LNCaP clone FGC (cell line): ENCODE results near the gene PLSCR3.

Experiments
- DNase-seq: peaks from one replicate; pipeline ENCODE4 v3.0.0-alpha.2; 2011; ENCODE audit warnings: low read depth
- H3K4me3 ChIP-seq: 2 replicates; pipeline ENCODE4 v1.5.1; 2011; ENCODE audit warnings: mild to moderate bottlenecking, low read depth, low read length, control low read depth
- TF ChIP-seq, protein P1 (sequence below): IDR thresholded peaks from 2 replicates; pipeline ENCODE4 v1.5.1; 2012; ENCODE audit warnings: mild to moderate bottlenecking; ENCODE audit not compliant: control insufficient read depth, insufficient read depth; ENCODE audit errors: extremely low read depth

Gene PLSCR3

DNA sequence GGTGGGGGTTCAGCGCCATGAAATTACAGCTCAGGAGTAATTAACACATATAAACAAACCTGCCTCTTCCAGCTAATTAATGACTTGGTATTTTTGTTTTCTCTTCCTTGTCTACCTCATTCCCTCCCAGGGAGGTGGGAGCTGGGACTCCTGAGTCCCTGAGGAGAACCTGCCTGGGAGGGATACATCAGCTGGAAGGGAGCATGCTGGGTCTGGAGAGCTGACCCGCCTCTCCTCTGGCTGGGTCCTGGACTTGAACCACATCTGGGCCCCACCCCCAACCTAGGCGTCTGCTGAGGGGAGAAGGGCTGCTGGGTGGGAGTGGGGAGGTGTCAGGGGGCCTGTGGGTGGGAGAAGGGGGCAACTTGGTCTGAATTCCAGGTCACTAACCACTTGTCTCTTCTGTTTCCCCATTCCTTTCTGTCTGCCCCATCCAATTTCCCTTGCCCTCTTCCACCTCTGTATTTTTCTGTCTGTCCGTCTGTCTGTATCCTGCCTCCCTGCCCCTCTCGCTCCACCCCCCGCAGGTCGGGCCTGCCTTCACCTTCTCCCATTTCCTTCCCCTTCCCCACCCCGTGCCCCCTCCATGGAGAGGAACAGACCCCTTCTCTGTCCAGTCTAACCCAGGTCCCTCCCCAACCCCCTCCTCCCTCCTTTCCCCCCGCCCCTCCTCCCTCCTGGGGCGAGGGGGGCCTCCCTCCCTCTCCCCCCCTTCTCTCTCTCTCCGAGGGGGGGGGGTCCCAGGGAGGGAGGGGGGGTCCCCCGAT lies 13.3 kb upstream of the PLSCR3 start, which contains the start of gene NLGN2:
TSS of gene NLGN2 (plus strand) at position 361 of the 767 bp plus-strand sequence. CDS start 411 bp downstream, outside the sequence.
- no peak for DNase-seq
- no peak within 1 kb of the TSS for H3K4me3 ChIP-seq
- TF ChIP-seq, protein P1, sequence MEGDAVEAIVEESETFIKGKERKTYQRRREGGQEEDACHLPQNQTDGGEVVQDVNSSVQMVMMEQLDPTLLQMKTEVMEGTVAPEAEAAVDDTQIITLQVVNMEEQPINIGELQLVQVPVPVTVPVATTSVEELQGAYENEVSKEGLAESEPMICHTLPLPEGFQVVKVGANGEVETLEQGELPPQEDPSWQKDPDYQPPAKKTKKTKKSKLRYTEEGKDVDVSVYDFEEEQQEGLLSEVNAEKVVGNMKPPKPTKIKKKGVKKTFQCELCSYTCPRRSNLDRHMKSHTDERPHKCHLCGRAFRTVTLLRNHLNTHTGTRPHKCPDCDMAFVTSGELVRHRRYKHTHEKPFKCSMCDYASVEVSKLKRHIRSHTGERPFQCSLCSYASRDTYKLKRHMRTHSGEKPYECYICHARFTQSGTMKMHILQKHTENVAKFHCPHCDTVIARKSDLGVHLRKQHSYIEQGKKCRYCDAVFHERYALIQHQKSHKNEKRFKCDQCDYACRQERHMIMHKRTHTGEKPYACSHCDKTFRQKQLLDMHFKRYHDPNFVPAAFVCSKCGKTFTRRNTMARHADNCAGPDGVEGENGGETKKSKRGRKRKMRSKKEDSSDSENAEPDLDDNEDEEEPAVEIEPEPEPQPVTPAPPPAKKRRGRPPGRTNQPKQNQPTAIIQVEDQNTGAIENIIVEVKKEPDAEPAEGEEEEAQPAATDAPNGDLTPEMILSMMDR, result no peak

DNA sequence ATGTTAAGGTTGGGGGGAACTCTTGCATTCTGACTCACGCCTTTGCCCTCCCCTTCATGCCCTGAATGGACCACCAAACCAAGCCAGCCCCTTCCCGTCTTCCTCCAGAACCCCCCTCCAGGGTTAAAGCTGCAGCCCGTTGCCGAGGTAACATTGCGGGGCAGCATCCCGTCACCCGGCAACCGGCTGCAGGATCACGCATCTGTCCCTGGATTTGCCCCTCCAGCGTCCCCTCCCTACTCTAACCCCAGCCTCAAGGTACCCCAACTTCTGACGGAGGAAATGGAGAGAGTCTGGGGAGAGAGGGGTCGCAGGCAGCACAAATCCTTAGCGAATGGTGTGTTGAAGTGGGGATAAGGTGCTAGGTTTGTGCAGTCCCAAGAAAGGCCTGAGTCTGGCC lies 12.8 kb upstream of the PLSCR3 start:
- no peak for DNase-seq
- TF ChIP-seq, protein P1, result no peak
- H3K4me3 ChIP-seq, result no peak overlapping the region

DNA sequence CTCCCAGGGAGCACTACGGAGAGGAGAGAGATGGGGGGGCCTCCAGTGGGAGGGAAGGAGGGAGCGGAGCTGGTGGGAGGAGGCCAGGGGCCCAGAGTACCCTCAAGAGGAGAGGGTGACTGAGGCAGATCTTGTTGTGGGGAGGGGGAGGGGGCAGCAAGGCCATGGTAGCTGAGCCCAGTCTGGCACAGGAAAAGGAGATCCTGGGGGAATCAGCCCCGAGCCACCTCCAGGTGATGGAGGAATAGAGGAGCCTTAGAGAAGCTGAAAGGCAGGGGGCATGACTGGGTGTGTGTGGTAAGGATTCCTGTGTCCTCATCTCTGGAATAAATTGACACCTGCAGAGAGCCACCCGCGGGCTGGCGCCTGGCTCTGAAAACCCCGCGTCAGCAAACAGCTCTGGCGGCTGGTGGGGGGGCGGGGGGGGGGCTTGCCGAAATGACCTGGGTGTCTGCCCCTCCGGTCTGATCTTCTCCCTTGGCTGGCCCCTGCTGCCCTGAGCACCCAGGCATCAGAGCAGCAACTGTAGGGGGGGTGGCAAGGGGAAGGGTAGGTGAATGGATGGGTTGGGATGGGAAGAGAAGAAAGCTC lies 12.0 kb upstream of the PLSCR3 start:
- DNase-seq, result no peak
- TF ChIP-seq, protein P1, result no peak
- no peak overlapping the region for H3K4me3 ChIP-seq

DNA sequence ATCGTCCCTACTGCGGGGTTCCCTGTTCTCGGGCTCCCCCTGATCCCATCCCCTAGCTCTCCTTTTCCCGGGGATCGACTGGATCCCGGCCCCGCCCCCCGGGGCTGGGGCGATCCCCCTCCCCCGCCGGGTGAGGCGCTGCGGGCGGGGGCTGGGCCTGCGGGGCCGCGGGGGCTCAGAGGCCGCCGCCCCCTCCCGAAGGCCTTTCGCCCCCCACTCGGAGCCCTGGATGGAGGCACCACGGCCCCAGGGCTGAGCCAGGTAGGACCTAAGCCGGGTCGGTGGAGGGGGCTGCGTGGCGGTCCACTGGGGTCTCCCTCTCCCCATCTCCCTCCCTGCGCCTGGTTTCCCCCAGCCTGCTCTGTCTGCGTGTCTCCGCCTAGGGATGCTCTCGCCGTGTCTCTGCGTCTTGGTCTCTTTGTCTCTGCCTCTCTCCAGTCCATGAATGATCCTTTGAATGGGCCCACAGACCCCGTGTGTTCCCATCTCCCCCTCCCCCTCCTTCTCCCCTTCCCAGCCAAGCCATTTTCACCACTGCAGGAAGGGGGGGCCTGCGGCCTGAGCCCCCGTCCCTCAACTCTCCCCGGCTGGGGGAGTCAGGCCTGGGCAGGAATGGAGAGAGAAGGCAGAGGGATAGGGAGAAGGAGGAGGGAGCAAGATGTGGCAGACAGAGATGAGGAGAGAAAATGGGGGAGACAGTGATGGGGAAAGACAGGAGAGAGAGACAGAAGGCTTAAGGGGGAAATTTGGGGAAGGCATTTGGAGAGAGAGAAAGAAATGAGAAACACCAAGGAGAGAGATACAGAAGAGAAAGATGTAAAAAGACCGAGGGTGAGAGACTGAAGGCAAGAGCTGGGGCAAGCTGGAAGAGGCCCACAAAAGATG lies 11.3 kb upstream of the PLSCR3 start:
- no peak for DNase-seq
- TF ChIP-seq, protein P1, result no peak
- H3K4me3 ChIP-seq, result peak overlapping the region; percentile 62

DNA sequence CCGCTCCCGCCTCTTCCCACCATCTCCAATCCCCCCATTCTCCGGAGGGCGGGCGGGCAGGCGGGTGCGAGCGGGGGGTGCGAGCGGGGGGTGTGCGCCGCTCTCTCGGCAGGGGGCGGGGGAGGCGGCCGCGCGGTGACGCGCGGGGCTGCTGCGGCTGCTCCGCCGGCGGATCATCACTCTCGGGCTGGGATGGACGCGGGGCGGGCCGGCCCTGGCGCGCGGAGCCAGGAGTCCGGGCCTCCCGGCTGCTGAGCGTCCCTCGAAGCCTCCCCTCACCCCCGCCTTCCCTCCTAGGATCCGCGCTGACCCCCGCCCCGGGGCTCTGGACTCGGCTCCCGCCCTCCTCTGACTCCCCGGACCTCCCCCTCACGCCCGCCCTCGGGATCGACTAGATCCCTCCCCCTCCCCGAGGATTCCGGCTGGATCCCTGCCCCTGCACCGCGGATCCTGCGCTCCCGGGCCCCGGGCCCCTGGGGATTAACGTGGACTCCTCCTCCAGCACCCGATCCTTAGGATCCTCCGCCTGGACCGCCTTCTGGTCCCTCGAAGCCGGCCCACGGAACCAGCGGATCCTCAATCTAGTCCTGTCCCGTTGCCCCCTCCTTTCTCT lies 10.5 kb upstream of the PLSCR3 start:
- DNase-seq, result no peak
- TF ChIP-seq, protein P1, result no peak
- peak overlapping the region; percentile 62 for H3K4me3 ChIP-seq

DNA sequence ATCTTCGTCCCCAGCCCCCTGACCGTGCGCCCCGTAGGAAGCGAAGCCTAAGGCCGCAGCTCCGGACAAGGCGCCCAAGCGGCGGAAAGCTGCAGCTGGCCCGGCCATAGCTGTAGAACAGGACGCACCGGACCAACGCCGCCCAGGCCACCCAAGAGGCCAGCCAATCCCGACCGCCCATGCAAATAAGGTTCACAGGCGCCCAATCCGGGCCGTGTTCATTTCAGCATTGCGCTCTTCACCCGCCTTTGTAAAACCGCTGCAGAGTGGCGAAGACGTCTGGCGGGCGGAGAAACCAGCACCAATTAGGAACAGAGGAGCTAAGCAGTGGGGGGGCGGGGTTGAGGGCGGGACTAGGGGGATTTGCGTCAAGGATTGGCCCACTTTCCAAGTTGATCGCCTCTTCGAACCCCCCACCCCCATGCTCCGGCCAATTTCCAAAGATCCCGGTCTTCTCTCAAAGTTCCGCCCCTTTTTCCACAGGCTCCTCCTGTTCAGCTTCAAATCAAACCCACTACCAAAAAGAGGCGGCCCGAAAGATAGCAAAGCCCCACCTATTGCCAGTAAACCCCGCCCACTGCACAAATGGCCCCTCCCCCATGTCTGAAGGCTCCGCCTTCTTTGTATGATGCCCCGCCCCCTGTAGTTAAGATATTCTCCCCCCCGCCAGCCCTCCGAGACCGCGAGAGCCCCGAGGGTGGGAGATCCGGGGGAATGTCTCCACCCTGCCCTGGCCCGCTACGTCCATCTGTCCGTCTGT lies 9.8 kb upstream of the PLSCR3 start, which contains the start of gene TMEM256:
TSS of gene TMEM256 (minus strand) at position 121 of the 760 bp plus-strand sequence. CDS start at position 108, 13 bp downstream.
- peak within 1 kb of the TSS; percentile 62 for H3K4me3 ChIP-seq
- TF ChIP-seq, protein P1, result no peak
- DNase-seq, result peak; percentile 92
